Transverse colon (tissue), 4 donors: ENCODE data around the gene MYO3A. TPM values are rescaled to one million over a fixed set of nuclear protein-coding genes. Genes with fewer than 3 reads are reported as not detected.

Experiments
- DNase-seq: peaks from one replicate; pipeline ENCODE4 v3.0.0-alpha.2; 2019
- H3K27ac ChIP-seq, 4 donors: fragments of 200-600 bp; sonication (generic); 2 replicates each; pipeline ENCODE4 v1.5.1; 2016 to 2018; ENCODE audit warnings: inconsistent platforms in 4 of 4
- H3K27me3 ChIP-seq: fragments of 200-600 bp; sonication (generic); 2 replicates; pipeline ENCODE4 v1.5.1; 2017; ENCODE audit warnings: inconsistent platforms
- H3K36me3 ChIP-seq, 4 donors: fragments of 200-600 bp; sonication (generic); 2 replicates each; pipeline ENCODE4 v1.5.1; 2017 to 2019; ENCODE audit warnings: inconsistent platforms in 4 of 4
- H3K4me1 ChIP-seq, 4 donors: fragments of 200-600 bp; sonication (generic); 2 replicates each; pipeline ENCODE4 v1.5.1; 2017 to 2020; ENCODE audit warnings: inconsistent platforms in 4 of 4
- H3K4me3 ChIP-seq, 4 donors: fragments of 200-600 bp; sonication (generic); 1 replicate in 1 of 4; 2 replicates in 3 of 4; pipeline versions ENCODE4 v1.5.1 to v1.6.1; 2017 to 2019; ENCODE audit warnings: inconsistent platforms in 4 of 4
- H3K9me3 ChIP-seq, 2 donors: fragments of 200-600 bp; sonication (generic); 2 replicates each; pipeline ENCODE4 v1.5.1; 2017 to 2019; ENCODE audit warnings: inconsistent platforms in 2 of 2
- CTCF ChIP-seq, 5 experiments: fragments of 200-600 bp in 3 of 5; fragments of 450-650 bp in 2 of 5; sonication (generic) in 3 of 5; IDR thresholded peaks; 1 replicate in 2 of 5; 2 replicates in 3 of 5; pipeline ENCODE4 v1.5.1; 2016 to 2017; ENCODE audit warnings: antibody characterized with exemption in 5 of 5, inconsistent platforms in 3 of 5, mild to moderate bottlenecking in 2 of 5, moderate library complexity in 1 of 5
- EP300 ChIP-seq: sonication (generic); formaldehyde crosslinking; IDR thresholded peaks from one replicate; pipeline ENCODE4 v1.6.1; 2017; ENCODE audit warnings: antibody characterized with exemption, low read depth
- POLR2A ChIP-seq: fragments of 450-650 bp; IDR thresholded peaks from one replicate; pipeline ENCODE4 v1.6.1; 2016; ENCODE audit warnings: antibody characterized with exemption, mild to moderate bottlenecking, moderate library complexity
- POLR2AphosphoS5 ChIP-seq, 3 donors: sonication (generic); formaldehyde crosslinking; IDR thresholded peaks; one replicate each; pipeline ENCODE4 v1.6.1; 2016; ENCODE audit warnings: antibody characterized with exemption in 3 of 3
- WGBS, 2 donors: methylation state at CpG; one replicate each; pipeline ENCODE4 v1.1.5; 2018; ENCODE audit warnings: low coverage in 1 of 2; 5-methylcytosine and 5-hydroxymethylcytosine counted together
- in situ Hi-C, 4 donors: fragments of 200-750 bp; cut with MboI; loops; one replicate each; pipeline versions ENCODE4 v1.15.0 to v1.15.1; 2017; ENCODE audit warnings: low sequenced_read_pairs in 3 of 4, low pct_ligation_motif_present in 1 of 4, low pct_unique_long_range_greater_than_20kb in 1 of 4
- intact Hi-C: fragments of 100-400 bp; cut with DNase I; formaldehyde crosslinking; loops from one replicate; pipeline ENCODE4 v1.15.1; 2023; ENCODE audit warnings: low total_unique reads
- total RNA-seq, 4 donors: library from RNA; depleted of rRNA; stranded (reverse); fragments of >200 nt; gene quantifications; one replicate each; pipeline ENCODE4 v1.1.0, GENCODE V29; 2016

Gene MYO3A
- total RNA-seq, 4 donors from 2014 or later, result 0.27 to 1.3 (median 1.2) TPM; not detected in 1

GRCh38 chr10:26232174-26232573 lies 298.1 kb downstream of the MYO3A start:
- in situ Hi-C loops, result no loop called here

GRCh38 chr10:26235761-26236160 lies 301.7 kb downstream of the MYO3A start:
- no peaks in the 10 kb centered on the region for H3K36me3 ChIP-seq
- no peaks in the 10 kb centered on the region for H3K27me3 ChIP-seq
- intact Hi-C loops, result no loop called here
- in situ Hi-C loops, result no loop called here
- H3K9me3 ChIP-seq, result no peaks in the 10 kb centered on the region
- no peak overlapping the region for H3K27ac ChIP-seq
- 89 to 90% methylated on average over 6 of the region's 6 CpGs for WGBS, 2 donors
- TF ChIP-seq CTCF (IDR thresholded peaks at IDR 0.05) (no peak), POLR2A (no peak), EP300 (no peak), POLR2AphosphoS5 (IDR thresholded peaks at IDR 0.05) (no peak)
- no peak for DNase-seq
- no peaks in the 10 kb centered on the region for H3K4me1 ChIP-seq
- no peak overlapping the region for H3K4me3 ChIP-seq

More at GRCh38 chr10:26232174-26232573, 298.1 kb downstream of the MYO3A start:
- Histone ChIP-seq H3K27ac (no peak overlapping the region), H3K4me1 (no peaks in the 10 kb centered on the region), H3K27me3 (no peaks in the 10 kb centered on the region), H3K9me3 (no peaks in the 10 kb centered on the region), H3K36me3 (no peaks in the 10 kb centered on the region), H3K4me3 (no peak overlapping the region)
- intact Hi-C loops, result no loop called here
- TF ChIP-seq POLR2A (no peak), POLR2AphosphoS5 (IDR thresholded peaks at IDR 0.05) (no peak), CTCF (IDR thresholded peaks at IDR 0.05) (no peak), EP300 (no peak)
- DNase-seq, result no peak
- 86 to 95% methylated on average over 2 to 5 of the region's 5 CpGs for WGBS, 2 donors

GRCh38 chr10:26238378-26238777 lies 304.3 kb downstream of the MYO3A start:
- TF ChIP-seq POLR2AphosphoS5 (IDR thresholded peaks at IDR 0.05), result no peak
- no peak for TF ChIP-seq CTCF (IDR thresholded peaks at IDR 0.05)
- no peak for TF ChIP-seq POLR2A
- no peak for TF ChIP-seq EP300
- DNase-seq, result no peak
- WGBS, 2 donors, result 51 to 67% methylated on average over 2 of the region's 2 CpGs
- Histone ChIP-seq H3K4me3 (no peak overlapping the region), H3K9me3 (no peaks in the 10 kb centered on the region), H3K27ac (no peak overlapping the region), H3K27me3 (no peaks in the 10 kb centered on the region), H3K4me1 (no peaks in the 10 kb centered on the region), H3K36me3 (no peaks in the 10 kb centered on the region)
- intact Hi-C loops, result no loop called here
- in situ Hi-C loops, result no loop called here

- Histone ChIP-seq H3K27ac (no peak overlapping the region), H3K4me3 (no peak overlapping the region), H3K36me3 (no peaks in the 10 kb centered on the region), H3K27me3 (no peaks in the 10 kb centered on the region), H3K9me3 (no peaks in the 10 kb centered on the region), H3K4me1 (no peaks in the 10 kb centered on the region)
- intact Hi-C loops, result no loop called here
- 18 to 24% methylated on average over 2 to 5 of the region's 5 CpGs for WGBS, 2 donors
- in situ Hi-C loops, result no loop called here
- no peak for TF ChIP-seq POLR2AphosphoS5 (IDR thresholded peaks at IDR 0.05)
- no peak for TF ChIP-seq CTCF (IDR thresholded peaks at IDR 0.05)
- TF ChIP-seq EP300, result no peak
- no peak for TF ChIP-seq POLR2A
- no peak for DNase-seq
These were observed 308.8 kb downstream of the MYO3A start for GRCh38 chr10:26242706-26243350.
